ENCODE data around the gene VMA21. TPM values are rescaled to one million over a fixed set of nuclear protein-coding genes. Genes with fewer than 3 reads are reported as not detected.

VMA21 gene
- 31.0 and 41.0 TPM in 2 replicates for total RNA-seq

GRCh38 chrX:151396825-151397740 lies at the start of gene VMA21:
Gene VMA21 (plus strand): TSS chrX:151397206. CDS start chrX:151397309, 103 bp downstream.

Other genes with a start within 250 kb of the VMA21 start
- gene GPR50, start 220.6 kb upstream of the VMA21 start, total RNA-seq = not detected in 2 replicates
- not detected in 2 replicates for gene PASD1, start 166.5 kb downstream of the VMA21 start, total RNA-seq

All from smooth muscle cell of bladder (primary cell).